ENCODE results near the gene CFL1.
"Not testable (repeated sequence)": the region's sequence is repeated elsewhere in the genome, so short reads cannot be mapped to it uniquely, and the experiment has no call there.

Gene CFL1

DNA sequence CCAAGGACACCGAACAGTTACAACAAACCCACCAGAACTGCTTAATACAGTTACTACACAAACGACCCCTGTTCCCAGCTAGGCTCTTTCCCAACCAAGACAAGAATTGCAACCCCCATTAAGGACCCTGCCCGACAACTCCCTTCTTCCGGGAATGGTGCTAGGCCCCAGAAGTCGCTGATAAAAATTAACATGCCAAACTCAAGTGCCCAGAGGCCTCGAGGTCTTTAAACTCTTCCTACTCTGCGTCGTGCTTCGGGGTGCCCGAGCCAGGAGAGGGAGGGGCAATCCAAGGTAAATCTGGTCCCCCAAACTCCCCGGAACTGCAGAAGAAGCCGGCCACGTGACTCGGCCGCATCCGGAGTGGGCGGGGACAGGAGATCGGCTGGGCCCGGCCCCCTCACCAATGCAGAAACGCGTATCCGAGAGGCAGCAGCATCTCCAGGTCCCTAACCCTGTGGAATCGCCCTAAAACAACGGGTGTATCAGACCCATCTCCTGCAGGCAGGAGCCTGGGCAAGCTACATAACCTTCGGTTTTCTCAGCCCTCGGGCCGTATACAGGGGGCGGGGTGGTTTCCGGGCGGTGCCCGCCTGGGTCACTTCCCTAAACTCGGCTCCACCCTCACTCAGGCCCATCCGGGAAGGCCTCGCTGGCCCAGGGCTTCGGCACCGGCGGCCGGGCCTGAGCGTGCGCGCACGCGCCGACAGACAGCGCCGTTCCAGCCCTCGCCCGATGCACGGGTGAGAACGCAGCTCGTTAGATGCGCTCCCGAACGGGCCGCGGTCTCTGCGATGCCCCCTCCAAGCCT, 1.1 kb downstream of the CFL1 start:
- DNase-seq = peak; percentile 85

GRCh38 chr11:65855927-65856363, 2.0 kb downstream of the CFL1 start:
- no peak for DNase-seq

GRCh38 chr11:65854852-65855837, 2.8 kb downstream of the CFL1 start:
- DNase-seq = no peak

GRCh38 chr11:65854161-65854592, 3.8 kb downstream of the CFL1 start:
- no peak for DNase-seq

- no peak for DNase-seq
These were observed 4.6 kb downstream of the CFL1 start for GRCh38 chr11:65853246-65853979.

GRCh38 chr11:65852508-65853245, 5.3 kb downstream of the CFL1 start:
- DNase-seq = no peak

DNA sequence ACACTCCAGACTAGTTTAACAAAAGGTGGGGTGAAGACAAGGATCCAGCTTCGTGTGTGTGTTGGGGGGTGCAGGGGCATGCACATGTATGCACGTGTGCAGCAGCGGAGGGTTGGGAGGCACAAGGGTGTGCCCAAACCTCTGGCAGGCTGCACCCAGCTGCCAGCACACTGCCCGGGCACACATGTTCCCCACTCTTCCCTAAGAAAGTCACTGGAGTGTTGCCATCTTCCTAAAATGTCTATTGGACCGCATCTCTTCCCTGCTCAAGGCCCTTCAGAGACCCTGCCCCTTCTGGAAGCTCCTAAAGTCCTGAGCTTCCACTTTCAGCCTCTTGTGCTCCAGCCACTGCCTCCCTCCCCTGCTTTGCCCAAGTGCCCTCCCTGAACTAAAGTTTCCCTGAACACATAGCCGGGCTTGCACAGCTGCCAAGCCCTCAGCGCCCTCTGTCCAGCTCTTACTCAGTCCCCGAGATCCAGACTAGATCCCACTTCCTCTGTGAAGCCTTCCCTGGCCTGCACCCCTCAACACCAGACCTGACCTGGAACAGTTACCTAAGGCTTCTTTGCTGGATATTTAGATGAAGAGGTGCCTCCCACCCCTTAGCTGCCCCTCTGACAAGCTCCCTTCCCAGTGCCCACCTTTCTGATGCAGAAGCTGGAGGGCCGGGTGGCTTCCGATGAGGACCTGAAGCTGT, 6.0 kb downstream of the CFL1 start:
- no peak for DNase-seq

DNA sequence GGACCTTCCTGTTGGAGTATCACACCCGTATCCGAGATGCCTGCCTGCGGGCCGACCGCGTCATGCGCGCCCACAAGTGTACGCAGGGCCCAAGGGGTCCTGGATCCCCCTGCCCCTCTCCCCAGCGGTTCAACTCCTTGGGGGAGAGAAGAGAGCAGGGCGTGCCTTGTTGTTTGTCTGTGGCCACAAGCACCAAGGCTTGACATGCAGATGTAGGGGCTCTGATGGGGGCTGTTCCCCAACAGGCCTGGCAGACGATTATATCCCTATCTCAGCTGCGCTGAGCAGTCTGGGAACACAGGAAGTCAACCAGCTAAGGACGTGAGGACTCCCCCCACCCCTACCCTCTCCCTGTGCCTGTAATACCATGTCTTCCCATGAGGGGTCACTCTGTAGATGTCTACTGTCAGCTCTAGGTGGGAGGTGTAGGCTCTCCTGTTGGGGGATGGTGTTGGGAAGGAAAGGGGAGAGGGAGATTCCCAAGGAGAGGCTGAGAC, 6.8 kb downstream of the CFL1 start:
- no peak for DNase-seq

- no peak for DNase-seq
These were observed 7.5 kb downstream of the CFL1 start for GRCh38 chr11:65850217-65851082.

DNA sequence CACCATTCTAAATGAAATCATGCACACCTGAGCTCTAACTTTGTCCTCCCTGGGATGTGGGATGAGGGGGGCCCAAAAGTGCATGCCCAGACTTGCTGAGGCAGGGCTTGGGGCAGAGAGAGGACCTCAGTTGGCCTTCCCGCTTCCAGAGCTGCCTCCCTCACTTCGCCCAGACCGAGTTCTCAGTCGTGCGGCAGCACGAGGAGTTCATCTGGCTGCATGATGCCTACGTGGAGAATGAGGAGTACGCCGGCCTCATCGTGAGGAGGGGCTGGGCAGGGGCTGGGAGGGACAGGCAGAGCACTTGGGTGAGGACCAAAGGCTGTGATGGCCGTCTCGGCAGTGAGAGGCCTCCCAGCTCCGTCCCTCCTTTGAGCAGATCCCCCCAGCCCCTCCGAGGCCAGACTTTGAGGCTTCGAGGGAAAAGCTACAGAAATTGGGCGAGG, 8.2 kb downstream of the CFL1 start:
- no peak for DNase-seq

DNA sequence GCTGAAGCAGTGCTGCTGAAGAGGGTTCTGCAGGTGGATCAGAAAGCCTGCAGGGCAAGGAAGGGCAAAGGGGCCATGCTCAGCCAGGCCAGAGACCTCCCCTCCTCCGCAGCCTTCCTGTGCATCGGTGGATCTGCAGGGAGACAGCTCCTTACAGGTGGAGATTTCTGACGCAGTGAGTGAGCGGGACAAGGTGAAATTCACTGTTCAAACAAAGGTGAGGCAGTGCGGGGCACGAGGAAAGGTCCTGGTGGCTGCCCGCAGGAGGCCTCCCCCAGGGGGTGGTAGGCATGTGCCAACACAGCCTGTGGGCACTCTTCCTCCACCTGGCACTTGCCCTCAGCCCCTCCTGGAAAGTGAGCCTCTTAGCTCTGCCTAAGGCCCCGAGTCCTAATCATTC, 8.6 kb downstream of the CFL1 start:
- no peak for DNase-seq

- DNase-seq = not testable (repeated sequence)
These were observed 9.3 kb downstream of the CFL1 start for GRCh38 chr11:65848693-65849092.

DNA sequence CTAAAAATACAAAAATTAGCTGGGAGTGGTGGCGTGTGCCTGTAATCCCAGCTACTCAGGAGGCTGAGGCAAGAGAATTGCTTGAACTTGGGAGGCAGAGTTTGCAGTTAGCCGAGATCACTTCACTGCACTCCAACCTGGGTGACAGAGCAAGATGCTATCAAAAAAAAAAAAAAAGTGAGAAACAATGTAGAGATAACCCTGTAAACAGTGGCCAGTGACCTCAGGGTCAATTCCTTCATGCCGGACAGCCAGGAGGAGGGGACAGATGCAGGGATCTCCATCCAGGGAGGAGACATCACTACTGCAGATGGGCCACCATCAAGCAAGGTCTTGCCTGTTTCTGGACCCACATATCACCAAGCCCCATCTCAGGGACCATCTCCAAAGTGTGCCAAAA, 10.2 kb downstream of the CFL1 start:
- DNase-seq = no peak

GRCh38 chr11:65844231-65844872, 13.6 kb downstream of the CFL1 start:
- no peak for DNase-seq

GRCh38 chr11:65843811-65844210, 14.2 kb downstream of the CFL1 start:
- no peak for DNase-seq

DNA sequence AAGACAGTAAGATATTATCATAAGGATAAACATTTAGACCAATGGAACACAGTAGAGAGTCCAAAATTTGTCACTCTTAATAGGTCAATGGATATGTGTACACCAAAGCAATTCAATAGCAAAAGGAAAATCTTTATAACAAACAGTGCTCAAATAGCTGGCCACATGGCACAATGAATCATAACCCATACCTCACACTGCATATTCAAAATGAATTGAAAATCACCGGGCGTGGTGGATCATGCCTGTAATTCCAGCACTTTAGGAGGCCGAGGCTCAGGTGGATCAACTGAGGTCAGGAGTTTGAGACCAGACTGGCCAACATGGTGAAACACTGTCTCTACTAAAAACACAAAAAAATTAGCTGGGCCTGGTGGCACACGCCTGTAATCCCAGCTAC, 15.8 kb downstream of the CFL1 start:
- DNase-seq = no peak

- no peak for DNase-seq
These were observed 23.8 kb downstream of the CFL1 start for GRCh38 chr11:65834202-65834601.

DNA sequence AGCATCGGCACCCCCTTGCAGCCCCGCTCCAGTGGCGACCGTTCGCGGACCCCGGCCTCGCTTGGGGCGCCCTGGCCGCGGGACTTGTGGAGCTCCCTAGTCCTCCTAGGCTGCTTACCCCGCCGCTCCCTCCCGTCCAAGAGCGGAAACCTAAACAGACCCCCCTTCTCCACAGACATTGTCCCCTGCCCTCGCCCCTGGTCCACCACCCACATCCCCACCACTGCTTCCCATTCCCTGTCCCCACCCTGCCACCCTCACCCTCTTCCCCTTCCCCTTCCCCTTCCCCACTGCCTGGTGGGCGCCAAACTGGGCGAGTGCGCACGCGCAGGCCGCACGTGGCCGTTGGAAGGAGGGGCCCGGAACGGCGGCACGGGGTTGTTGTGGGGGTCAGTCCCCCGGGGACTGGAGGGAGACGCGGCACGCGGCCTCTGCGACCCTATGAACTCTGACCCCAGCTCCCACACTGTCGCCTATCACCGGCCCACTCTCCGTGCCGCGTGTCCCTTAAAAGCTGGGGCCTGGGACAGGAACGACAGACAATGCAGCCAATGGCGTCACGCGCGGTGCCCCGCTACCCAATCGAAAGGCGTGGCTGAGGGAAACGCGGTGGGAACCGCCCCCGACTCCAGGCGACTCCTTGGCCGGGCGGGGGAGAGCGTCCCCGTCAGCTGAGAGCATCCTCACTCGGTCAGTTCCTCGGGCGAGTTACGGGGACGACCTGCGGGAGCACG, 24.5 kb downstream of the CFL1 start, which contains the start of gene SNX32:
TSS of gene SNX32 (plus strand) at position 667 of the 734 bp plus-strand sequence. CDS start 103 bp downstream, outside the sequence.
- DNase-seq = peak; percentile 96

- not testable (repeated sequence) for DNase-seq
These were observed 25.7 kb downstream of the CFL1 start for GRCh38 chr11:65832231-65832630.

All from activated naive CD4-positive, alpha-beta T cell treated with Interleukin-2 at 50 U/mL for 16 hours (primary cell).